AG09309 (cell line): ENCODE data around the gene MTPN.

Experiments used
- DNase-seq: peaks from one replicate; pipeline ENCODE4 v3.0.0-alpha.2; 2010; ENCODE audit warnings: low read depth
- H3K4me3 ChIP-seq: 2 replicates; pipeline ENCODE4 v1.5.1; 2011; ENCODE audit warnings: mild to moderate bottlenecking, low read depth, low read length, moderate library complexity; ENCODE audit not compliant: control insufficient read depth
- CTCF ChIP-seq: IDR thresholded peaks from 2 replicates; pipeline ENCODE4 v1.5.1; 2011; ENCODE audit warnings: mild to moderate bottlenecking, low read depth, low read length, inconsistent platforms; ENCODE audit not compliant: insufficient read depth, control insufficient read depth; ENCODE audit errors: missing control alignments

MTPN gene

GRCh38 chr7:135922263-135922662 is 54.9 kb downstream of the MTPN start:
- no peak for DNase-seq
- TF ChIP-seq CTCF: no peak
- H3K4me3 ChIP-seq: no peak overlapping the region

GRCh38 chr7:135920478-135920877 is 56.7 kb downstream of the MTPN start:
- TF ChIP-seq CTCF: no peak
- H3K4me3 ChIP-seq: no peak overlapping the region
- DNase-seq: no peak

GRCh38 chr7:135919071-135919841 is 57.9 kb downstream of the MTPN start:
- TF ChIP-seq CTCF: no peak
- DNase-seq: no peak
- H3K4me3 ChIP-seq: no peak overlapping the region

- no peak for DNase-seq
- no peak for TF ChIP-seq CTCF
- no peak overlapping the region for H3K4me3 ChIP-seq
Measured at GRCh38 chr7:135918134-135918533, 59.0 kb downstream of the MTPN start.

GRCh38 chr7:135917721-135918120 is 59.4 kb downstream of the MTPN start:
- no peak for DNase-seq
- H3K4me3 ChIP-seq: no peak overlapping the region
- no peak for TF ChIP-seq CTCF

GRCh38 chr7:135914346-135914745 is 62.8 kb downstream of the MTPN start:
- no peak overlapping the region for H3K4me3 ChIP-seq
- no peak for TF ChIP-seq CTCF
- no peak for DNase-seq
